ENCODE measurements around the gene LRRC38. TPM values are rescaled to one million over a fixed set of nuclear protein-coding genes. Genes with fewer than 3 reads are reported as not detected.

The LRRC38 gene
- total and polyA plus RNA-seq, 2 of the 8 experiments (the other 6 are each of a cell fraction or from before 2014, with no cell fraction given), result 0.17 to 0.63 TPM

DNA sequence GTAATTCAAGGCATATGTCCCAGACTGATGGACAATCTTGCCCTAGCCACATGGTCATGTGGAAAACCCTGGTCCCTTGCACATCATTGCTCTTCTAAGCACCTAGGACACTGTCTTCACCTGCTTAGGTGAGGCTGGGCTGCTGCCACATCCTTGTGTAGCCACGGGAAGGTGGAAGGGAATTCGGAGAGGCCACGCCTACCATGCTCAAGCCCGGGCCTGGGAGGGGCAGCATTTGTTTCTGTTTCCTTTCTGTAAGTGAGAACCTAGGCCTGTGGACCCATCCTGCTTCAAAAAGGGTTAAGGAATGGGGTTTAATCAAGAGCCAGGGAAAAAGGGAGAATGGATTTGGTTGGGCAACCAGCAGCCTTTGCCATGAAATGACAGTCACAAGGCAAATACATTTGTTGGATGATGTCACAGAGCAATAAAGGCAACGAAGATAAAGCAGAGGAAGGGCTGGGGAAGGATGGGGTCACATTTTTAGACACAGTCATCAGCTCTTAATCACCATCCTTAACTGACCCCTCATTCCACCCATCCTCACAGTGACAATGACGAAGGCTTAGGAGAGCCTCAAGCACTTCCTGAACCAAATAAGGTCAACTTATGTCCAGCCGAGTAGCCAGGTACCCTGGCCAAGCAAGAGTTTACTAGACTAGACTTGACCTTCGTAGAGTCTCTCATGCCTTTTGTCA, 10.1 kb upstream of the LRRC38 start (continued):
- TF ChIP-seq, protein P1, sequence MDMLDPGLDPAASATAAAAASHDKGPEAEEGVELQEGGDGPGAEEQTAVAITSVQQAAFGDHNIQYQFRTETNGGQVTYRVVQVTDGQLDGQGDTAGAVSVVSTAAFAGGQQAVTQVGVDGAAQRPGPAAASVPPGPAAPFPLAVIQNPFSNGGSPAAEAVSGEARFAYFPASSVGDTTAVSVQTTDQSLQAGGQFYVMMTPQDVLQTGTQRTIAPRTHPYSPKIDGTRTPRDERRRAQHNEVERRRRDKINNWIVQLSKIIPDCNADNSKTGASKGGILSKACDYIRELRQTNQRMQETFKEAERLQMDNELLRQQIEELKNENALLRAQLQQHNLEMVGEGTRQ (IDR thresholded peaks at IDR 0.05; ENCODE audit: low read length), result no peak
- TF ChIP-seq NANOG (IDR thresholded peaks at IDR 0.05; ENCODE audit: insufficient read depth, low read depth, low read length, poor library complexity, severe bottlenecking) (no peak), CEBPB (IDR thresholded peaks at IDR 0.05; ENCODE audit: low read depth, low read length) (no peak), CREB1 (IDR thresholded peaks at IDR 0.05) (no peak), SAP30 (IDR thresholded peaks at IDR 0.05; ENCODE audit: insufficient read depth, insufficient replicate concordance, low read length) (no peak), CTBP2 (IDR thresholded peaks at IDR 0.05; ENCODE audit: borderline replicate concordance, insufficient read depth, insufficient read length, low read length) (no peak), KDM1A (IDR thresholded peaks at IDR 0.05; ENCODE audit: borderline replicate concordance, low read length) (no peak)
